KMS-11 (cell line): ENCODE measurements around the gene PAPOLA.

Source experiments
- H2AFZ ChIP-seq: fragments of 200-600 bp; sonication (generic); 2 replicates; pipeline ENCODE4 v1.6.1; 2016; ENCODE audit warnings: antibody characterized with exemption, mixed run types, low read depth
- H3K27ac ChIP-seq: fragments of 200-600 bp; sonication (generic); 2 replicates; pipeline ENCODE4 v1.6.1; 2016; ENCODE audit warnings: mild to moderate bottlenecking, mixed run types
- H3K27me3 ChIP-seq: fragments of 200-600 bp; sonication (generic); 2 replicates; pipeline ENCODE4 v1.6.1; 2017; ENCODE audit warnings: mild to moderate bottlenecking, low read depth, mixed run types, moderate library complexity; ENCODE audit not compliant: insufficient read depth
- H3K36me3 ChIP-seq: fragments of 200-600 bp; sonication (generic); 2 replicates; pipeline ENCODE4 v1.6.1; 2017; ENCODE audit warnings: mild to moderate bottlenecking, mixed run types; ENCODE audit not compliant: insufficient read depth
- H3K4me1 ChIP-seq: fragments of 200-600 bp; sonication (generic); 2 replicates; pipeline ENCODE4 v1.6.1; 2016; ENCODE audit warnings: mild to moderate bottlenecking, low read depth, mixed run types; ENCODE audit not compliant: poor library complexity, severe bottlenecking
- H3K4me2 ChIP-seq: fragments of 200-600 bp; sonication (generic); 2 replicates; pipeline ENCODE4 v1.7.0; 2016; ENCODE audit warnings: mild to moderate bottlenecking, mixed run types
- H3K4me3 ChIP-seq: fragments of 200-600 bp; sonication (generic); IDR thresholded peaks from 2 replicates; pipeline ENCODE4 v1.6.1; 2017; ENCODE audit warnings: low read depth, low read length, mixed read lengths; ENCODE audit not compliant: insufficient read depth
- H3K79me2 ChIP-seq: fragments of 200-600 bp; sonication (generic); 2 replicates; pipeline ENCODE4 v1.6.1; 2016; ENCODE audit warnings: low read depth, mixed run types; ENCODE audit not compliant: insufficient read depth
- H3K9ac ChIP-seq: fragments of 200-600 bp; sonication (generic); 2 replicates; pipeline ENCODE4 v1.6.1; 2016; ENCODE audit warnings: mild to moderate bottlenecking, mixed run types
- H4K20me1 ChIP-seq: fragments of 200-600 bp; sonication (generic); 2 replicates; pipeline ENCODE4 v1.6.1; 2016; ENCODE audit warnings: mild to moderate bottlenecking, mixed run types; ENCODE audit not compliant: insufficient read depth
- TF ChIP-seq, protein P1 (sequence below): fragments of 200-600 bp; sonication (generic); conservative IDR thresholded peaks from 2 replicates; pipeline ENCODE4 v1.6.1; 2017; ENCODE audit warnings: low read depth, mild to moderate bottlenecking, antibody characterized with exemption, low read length, moderate library complexity, mixed read lengths

Gene PAPOLA

GRCh38 chr14:96580566-96580965, 78.4 kb downstream of the PAPOLA start:
- TF ChIP-seq, protein P1, sequence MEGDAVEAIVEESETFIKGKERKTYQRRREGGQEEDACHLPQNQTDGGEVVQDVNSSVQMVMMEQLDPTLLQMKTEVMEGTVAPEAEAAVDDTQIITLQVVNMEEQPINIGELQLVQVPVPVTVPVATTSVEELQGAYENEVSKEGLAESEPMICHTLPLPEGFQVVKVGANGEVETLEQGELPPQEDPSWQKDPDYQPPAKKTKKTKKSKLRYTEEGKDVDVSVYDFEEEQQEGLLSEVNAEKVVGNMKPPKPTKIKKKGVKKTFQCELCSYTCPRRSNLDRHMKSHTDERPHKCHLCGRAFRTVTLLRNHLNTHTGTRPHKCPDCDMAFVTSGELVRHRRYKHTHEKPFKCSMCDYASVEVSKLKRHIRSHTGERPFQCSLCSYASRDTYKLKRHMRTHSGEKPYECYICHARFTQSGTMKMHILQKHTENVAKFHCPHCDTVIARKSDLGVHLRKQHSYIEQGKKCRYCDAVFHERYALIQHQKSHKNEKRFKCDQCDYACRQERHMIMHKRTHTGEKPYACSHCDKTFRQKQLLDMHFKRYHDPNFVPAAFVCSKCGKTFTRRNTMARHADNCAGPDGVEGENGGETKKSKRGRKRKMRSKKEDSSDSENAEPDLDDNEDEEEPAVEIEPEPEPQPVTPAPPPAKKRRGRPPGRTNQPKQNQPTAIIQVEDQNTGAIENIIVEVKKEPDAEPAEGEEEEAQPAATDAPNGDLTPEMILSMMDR: no peak
- Histone ChIP-seq H4K20me1 (no peaks in the 10 kb centered on the region), H3K4me3 (no peak overlapping the region), H3K79me2 (no peaks in the 10 kb centered on the region), H3K27me3 (no peaks in the 10 kb centered on the region), H3K27ac (no peak overlapping the region), H3K4me2 (no peak overlapping the region), H2AFZ (no peak overlapping the region), H3K9ac (no peak overlapping the region), H3K36me3 (no peaks in the 10 kb centered on the region), H3K4me1 (no peaks in the 10 kb centered on the region)

DNA sequence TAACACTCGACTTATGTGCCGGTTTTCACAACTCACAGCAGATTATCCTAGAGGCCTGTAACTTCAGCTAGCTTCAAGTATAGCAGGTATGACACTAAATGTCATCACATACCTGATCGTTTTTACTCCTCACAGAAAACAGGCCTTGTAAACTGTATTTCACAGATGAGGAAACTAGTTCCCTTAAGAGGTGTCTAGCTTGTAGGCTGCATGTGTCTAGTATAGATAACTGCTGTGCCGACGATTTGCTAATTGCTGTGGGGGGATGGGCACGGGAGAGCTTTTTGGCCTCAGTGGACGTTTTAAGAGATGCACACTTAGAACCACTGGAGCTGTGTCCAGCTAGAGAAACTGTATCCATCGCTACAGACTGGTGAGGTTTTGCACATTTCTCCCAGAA, 78.8 kb downstream of the PAPOLA start:
- Histone ChIP-seq H2AFZ (no peak overlapping the region), H3K4me1 (no peaks in the 10 kb centered on the region), H3K36me3 (no peaks in the 10 kb centered on the region), H3K27me3 (no peaks in the 10 kb centered on the region), H3K4me3 (no peak overlapping the region), H3K27ac (no peak overlapping the region), H3K4me2 (no peak overlapping the region), H3K79me2 (no peaks in the 10 kb centered on the region), H4K20me1 (no peaks in the 10 kb centered on the region), H3K9ac (no peak overlapping the region)
- TF ChIP-seq, protein P1: no peak

GRCh38 chr14:96581902-96582301, 79.7 kb downstream of the PAPOLA start:
- Histone ChIP-seq H2AFZ (no peak overlapping the region), H3K36me3 (no peaks in the 10 kb centered on the region), H4K20me1 (no peaks in the 10 kb centered on the region), H3K9ac (no peak overlapping the region), H3K4me1 (no peaks in the 10 kb centered on the region), H3K79me2 (no peaks in the 10 kb centered on the region), H3K27ac (no peak overlapping the region), H3K4me3 (no peak overlapping the region), H3K27me3 (no peaks in the 10 kb centered on the region), H3K4me2 (no peak overlapping the region)
- TF ChIP-seq, protein P1: no peak

DNA sequence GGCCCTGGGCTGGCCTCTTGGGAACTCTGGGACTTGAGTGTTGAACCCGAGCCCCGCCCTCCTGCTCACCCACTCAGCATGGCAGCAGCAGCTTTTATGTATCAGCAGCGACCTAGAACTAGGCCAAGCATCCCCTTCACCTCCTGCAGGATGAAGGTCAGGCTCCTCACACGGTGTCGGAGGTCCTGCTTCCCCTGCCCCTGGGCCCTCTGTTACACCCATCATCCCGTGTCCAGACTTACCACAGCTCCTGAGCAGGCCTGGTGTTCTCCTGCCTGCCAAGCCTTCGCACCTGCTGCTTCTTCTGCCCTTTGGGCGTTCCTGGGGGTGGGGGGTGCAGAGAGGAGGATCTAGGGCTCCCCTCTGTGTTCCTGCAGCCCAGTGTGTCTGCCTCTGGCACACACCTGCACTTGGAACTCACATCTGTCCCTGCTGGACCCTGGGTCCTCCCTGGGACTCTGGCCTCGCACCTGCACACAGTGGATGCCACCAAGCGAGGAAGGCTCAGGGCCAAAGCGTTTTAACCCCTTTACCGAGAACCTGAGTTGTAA, 80.3 kb downstream of the PAPOLA start:
- no peaks in the 10 kb centered on the region for H3K79me2 ChIP-seq
- no peaks in the 10 kb centered on the region for H3K36me3 ChIP-seq
- no peak overlapping the region for H2AFZ ChIP-seq
- no peaks in the 10 kb centered on the region for H3K4me1 ChIP-seq
- H3K4me2 ChIP-seq: no peak overlapping the region
- no peak overlapping the region for H3K9ac ChIP-seq
- no peak overlapping the region for H3K4me3 ChIP-seq
- H4K20me1 ChIP-seq: no peaks in the 10 kb centered on the region
- H3K27me3 ChIP-seq: no peaks in the 10 kb centered on the region
- H3K27ac ChIP-seq: no peak overlapping the region
- TF ChIP-seq, protein P1: no peak
